H1 (cell line): ENCODE data around the gene CENPP. TPM values are rescaled to one million over a fixed set of nuclear protein-coding genes. Genes with fewer than 3 reads are reported as not detected.

Source experiments
- CTCF ChIA-PET: fragments of 300-600 bp; sonication (Branson Sonifier 250); formaldehyde crosslinking; loops from one replicate; lab custom pipeline; 2021; ENCODE audit not compliant: partially characterized antibody; lab: Charles Lee
- POLR2A ChIA-PET: fragments of 300-600 bp; sonication (Branson Sonifier 250); formaldehyde crosslinking; loops from one replicate; lab custom pipeline; 2021; ENCODE audit warnings: inconsistent platforms; ENCODE audit not compliant: partially characterized antibody; lab: Charles Lee
- DNase-seq, 2 experiments: peaks; one replicate each; pipeline versions ENCODE4 v3.0.0 to v3.0.0-alpha.2; 2010 to 2022; ENCODE audit warnings: low spot score in 2 of 2, low read depth in 1 of 2, mixed read lengths in 1 of 2
- FAIRE-seq: peaks from 2 replicates; lab custom pipeline; 2011; peaks lifted over from hg19 to GRCh38; lab: Jason Lieb, UNC
- H2AFZ ChIP-seq: 2 replicates; pipeline ENCODE4 v1.8.1; 2012; ENCODE audit warnings: low read length, inconsistent platforms
- H2AK5ac ChIP-seq: 2 replicates; pipeline ENCODE4 v1.6.1; 2013; ENCODE audit warnings: low read depth, low read length
- H2BK120ac ChIP-seq: replicated peaks from 2 replicates; pipeline ENCODE3; 2013; ENCODE audit warnings: low read depth, low read length, inconsistent platforms
- H2BK12ac ChIP-seq: 2 replicates; pipeline ENCODE4 v1.6.1; 2013; ENCODE audit warnings: low read depth, low read length
- H2BK15ac ChIP-seq: 2 replicates; pipeline ENCODE4 v1.6.1; 2013; ENCODE audit warnings: low read length
- H2BK20ac ChIP-seq: 2 replicates; pipeline ENCODE4 v1.6.1; 2013; ENCODE audit warnings: low read length
- H2BK5ac ChIP-seq: 2 replicates; pipeline ENCODE4 v1.6.1; 2013; ENCODE audit warnings: low read depth, low read length
- H3K14ac ChIP-seq: 2 replicates; pipeline ENCODE4 v1.6.1; 2013; ENCODE audit warnings: inconsistent platforms; ENCODE audit not compliant: insufficient read length
- H3K18ac ChIP-seq: 2 replicates; pipeline ENCODE4 v1.6.1; 2013; ENCODE audit warnings: low read length; ENCODE audit errors: extremely low read depth
- H3K23ac ChIP-seq: 2 replicates; pipeline ENCODE4 v1.6.1; 2013; ENCODE audit warnings: inconsistent platforms; ENCODE audit not compliant: insufficient read length
- H3K23me2 ChIP-seq: 2 replicates; pipeline ENCODE4 v1.6.1; 2013; ENCODE audit warnings: low read depth, low read length
- H3K27ac ChIP-seq: 2 replicates; pipeline ENCODE4 v1.6.1; 2011; ENCODE audit warnings: low read depth, low read length, inconsistent platforms
- H3K27me3 ChIP-seq, 4 experiments: replicated peaks in 1 of 4; 1 replicate in 1 of 4; 2 replicates in 3 of 4; pipeline versions ENCODE4 v1.6.1 to v1.8.1; 2011 to 2013; ENCODE audit warnings: low read length in 3 of 4, mild to moderate bottlenecking in 3 of 4, inconsistent platforms in 2 of 4, mixed read lengths in 2 of 4, moderate library complexity in 1 of 4; ENCODE audit not compliant: control insufficient read depth in 3 of 4, insufficient read depth in 3 of 4; ENCODE audit errors: extremely low read depth in 1 of 4
- H3K36me3 ChIP-seq, 4 experiments: 2 replicates each; pipeline versions ENCODE4 v1.6.1 to v1.8.1; 2011 to 2013; ENCODE audit warnings: mild to moderate bottlenecking in 4 of 4, low read length in 3 of 4, moderate library complexity in 2 of 4, control low read depth in 1 of 4, inconsistent platforms in 1 of 4; ENCODE audit not compliant: insufficient read depth in 4 of 4, control insufficient read depth in 2 of 4
- H3K4ac ChIP-seq: replicated peaks from 2 replicates; pipeline ENCODE3; 2013; ENCODE audit warnings: low read length, low read depth, mixed read lengths, inconsistent platforms; ENCODE audit not compliant: insufficient read length
- H3K4me1 ChIP-seq, 4 experiments: replicated peaks in 1 of 4; 1 replicate in 1 of 4; 2 replicates in 3 of 4; pipeline versions ENCODE4 v1.6.1 to v1.8.1; 2011 to 2013; ENCODE audit warnings: low read length in 3 of 4, inconsistent platforms in 2 of 4, mixed read lengths in 1 of 4; ENCODE audit not compliant: insufficient read depth in 4 of 4, control insufficient read depth in 3 of 4
- H3K4me2 ChIP-seq, 2 experiments: 2 replicates each; pipeline versions ENCODE4 v1.6.1 to v1.8.1; 2011 to 2013; ENCODE audit warnings: low read depth in 2 of 2, low read length in 2 of 2, control low read depth in 1 of 2, inconsistent platforms in 1 of 2, mild to moderate bottlenecking in 1 of 2; ENCODE audit not compliant: insufficient read depth in 1 of 2
- H3K4me3 ChIP-seq, 4 experiments: fragments of 200-600, 300-600 bp in 1 of 4; sonication (generic), shearing (Covaris generic), sonication (Bioruptor Twin) in 1 of 4; 2 replicates each; pipeline versions ENCODE4 v1.5.1 to v1.8.1; 2011 to 2016; ENCODE audit warnings: low read length in 4 of 4, low read depth in 3 of 4, control low read depth in 2 of 4, inconsistent platforms in 2 of 4, mild to moderate bottlenecking in 2 of 4, mixed read lengths in 1 of 4, moderate library complexity in 1 of 4; ENCODE audit not compliant: insufficient read depth in 2 of 4; ENCODE audit errors: extremely low read depth in 1 of 4
- H3K56ac ChIP-seq: replicated peaks from 2 replicates; pipeline ENCODE3; 2013; ENCODE audit warnings: low read depth, mild to moderate bottlenecking, mixed read lengths, low read length, inconsistent platforms; ENCODE audit not compliant: insufficient read length
- H3K79me1 ChIP-seq: 2 replicates; pipeline ENCODE4 v1.6.1; 2013; ENCODE audit warnings: low read depth, low read length, control low read depth
- H3K79me2 ChIP-seq, 2 experiments: 2 replicates each; pipeline versions ENCODE4 v1.6.1 to v1.8.1; 2012 to 2013; ENCODE audit warnings: low read length in 2 of 2, mild to moderate bottlenecking in 2 of 2, inconsistent platforms in 1 of 2; ENCODE audit not compliant: insufficient read depth in 2 of 2, control insufficient read depth in 1 of 2
- H3K9ac ChIP-seq, 4 experiments: replicated peaks in 1 of 4; 1 replicate in 1 of 4; 2 replicates in 3 of 4; pipeline versions ENCODE4 v1.6.1 to v1.8.1; 2011 to 2013; ENCODE audit warnings: low read depth in 3 of 4, low read length in 3 of 4, control low read depth in 2 of 4, mild to moderate bottlenecking in 2 of 4, moderate library complexity in 2 of 4, inconsistent platforms in 1 of 4; ENCODE audit errors: extremely low read depth in 1 of 4
- H3K9me3 ChIP-seq, 2 experiments: 2 replicates each; pipeline versions ENCODE4 v1.6.1 to v1.8.1; 2012 to 2013; ENCODE audit warnings: mild to moderate bottlenecking in 2 of 2, moderate library complexity in 2 of 2, control low read depth in 1 of 2, inconsistent platforms in 1 of 2, low read depth in 1 of 2, low read length in 1 of 2, mixed read lengths in 1 of 2; ENCODE audit not compliant: insufficient read depth in 2 of 2
- H4K20me1 ChIP-seq, 2 experiments: replicated peaks in 1 of 2; 2 replicates each; pipeline versions ENCODE3 to v1.8.1; 2011 to 2013; ENCODE audit warnings: inconsistent platforms in 2 of 2, low read length in 2 of 2, mild to moderate bottlenecking in 1 of 2; ENCODE audit not compliant: insufficient read depth in 2 of 2, control insufficient read depth in 1 of 2
- H4K5ac ChIP-seq: 2 replicates; pipeline ENCODE4 v1.6.1; 2013; ENCODE audit warnings: low read length, low read depth, mixed read lengths, inconsistent platforms; ENCODE audit not compliant: insufficient read length
- H4K8ac ChIP-seq: 2 replicates; pipeline ENCODE4 v1.8.0; 2013; ENCODE audit warnings: mild to moderate bottlenecking, moderate library complexity, low read length, inconsistent platforms; ENCODE audit not compliant: insufficient read depth; ENCODE audit errors: extremely low read depth
- H4K91ac ChIP-seq: replicated peaks from 2 replicates; pipeline ENCODE3; 2013; ENCODE audit warnings: low read length, mixed read lengths, inconsistent platforms; ENCODE audit not compliant: insufficient read length
- CEBPB ChIP-seq: IDR thresholded peaks from 2 replicates; pipeline ENCODE4 v1.6.1; 2012; ENCODE audit warnings: low read depth, low read length
- EGR1 ChIP-seq: IDR thresholded peaks from 2 replicates; pipeline ENCODE4 v1.6.1; 2011; ENCODE audit warnings: low read depth, low read length, borderline replicate concordance
- JUN ChIP-seq: IDR thresholded peaks from 2 replicates; pipeline ENCODE4 v1.6.1; 2011; ENCODE audit warnings: low read depth, mild to moderate bottlenecking, improper control_type of control experiment, low read length
- RXRA ChIP-seq: IDR thresholded peaks from 2 replicates; pipeline ENCODE4 v1.6.1; 2011; ENCODE audit warnings: low read depth, mild to moderate bottlenecking, low read length, moderate library complexity; ENCODE audit not compliant: insufficient read depth
- SP1 ChIP-seq: IDR thresholded peaks from 2 replicates; pipeline ENCODE4 v1.6.1; 2011; ENCODE audit warnings: low read depth, low read length
- SUZ12 ChIP-seq: fragments of 200-600 bp; sonication (generic); IDR thresholded peaks from 2 replicates; pipeline ENCODE4 v1.6.1; 2012; ENCODE audit warnings: mild to moderate bottlenecking, inconsistent platforms, low read length, moderate library complexity, mixed read lengths
- TAF7 ChIP-seq: optimal IDR thresholded peaks from 2 replicates; pipeline ENCODE3; 2011; ENCODE audit warnings: low read depth, mild to moderate bottlenecking, inconsistent platforms, low read length, moderate library complexity, borderline replicate concordance
- TCF12 ChIP-seq: IDR thresholded peaks from 2 replicates; pipeline ENCODE4 v1.6.1; 2011; ENCODE audit warnings: low read depth, mild to moderate bottlenecking, low read length
- WGBS, 2 experiments: shearing (Covaris generic) in 1 of 2; methylation state at CpG; one replicate each; pipeline versions ENCODE4 v1.1.6 to v1.1.7; 2013 to 2015; ENCODE audit warnings: low lambda C conversion rate in 2 of 2, mixed read lengths in 2 of 2, inconsistent platforms in 1 of 2, low coverage in 1 of 2, missing lambda C conversion rate in 1 of 2; ENCODE audit not compliant: insufficient replicate concordance in 2 of 2, insufficient coverage in 1 of 2, insufficient read length in 1 of 2; ENCODE audit errors: extremely low coverage in 1 of 2, missing lambda C conversion rate in 1 of 2; 5-methylcytosine and 5-hydroxymethylcytosine counted together
- polyA plus RNA-seq, 7 experiments: library from polyadenylated mRNA; depleted of rRNA in 3 of 7; stranded (reverse) in 5 of 7; unstranded in 2 of 7; fragments of >200 nt in 5 of 7; fragments of 200-250 nt in 2 of 7; gene quantifications; 1 replicate in 5 of 7; 2 replicates in 1 of 7; 4 replicates in 1 of 7; pipeline versions ENCODE4 v1.2.1 to v1.2.3, GENCODE V29; 2011 to 2013; ENCODE audit warnings: missing spikeins in 2 of 7, mixed read lengths in 2 of 7
- total RNA-seq: library from RNA; stranded (reverse); fragmentation: NEBNext Ultra II Directional; extraction: Animal tissue kit (Norgen Biotek cat#: 25700); gene quantifications from 2 replicates; pipeline ENCODE4 v1.2.1, GENCODE V29; 2021

The CENPP gene
- total and polyA plus RNA-seq, 2 of the 8 experiments (the other 6 are each of a cell fraction or from before 2014, with no cell fraction given), result 2.7 to 10.8 TPM

- 96% methylated on average over 6 of the region's 6 CpGs; no CpG with 5 or more reads in 1 of the 2 experiments for WGBS, 2 experiments
- FAIRE-seq, result no peak
- no peak for TF ChIP-seq RXRA
- TF ChIP-seq TAF7, result no peak
- TF ChIP-seq TCF12, result no peak
- no peak for TF ChIP-seq SUZ12
- no peak for TF ChIP-seq SP1
- TF ChIP-seq JUN, result no peak
- no peak for TF ChIP-seq EGR1
- no peak for TF ChIP-seq CEBPB
Observed at GRCh38 chr9:92648474-92648971, 322.8 kb downstream of the CENPP start.

More at GRCh38 chr9:92648474-92648971, 322.8 kb downstream of the CENPP start:
- H2AK5ac ChIP-seq, result no peak overlapping the region
- no peak overlapping the region for H3K4me2 ChIP-seq
- H3K23me2 ChIP-seq, result no peaks in the 10 kb centered on the region
- H3K27ac ChIP-seq, result no peak overlapping the region
- H3K79me2 ChIP-seq, result no peaks in the 10 kb centered on the region
- H2BK5ac ChIP-seq, result no peak overlapping the region
- H3K4me3 ChIP-seq, result no peak overlapping the region
- no peaks in the 10 kb centered on the region for H3K9me3 ChIP-seq
- H3K36me3 ChIP-seq, result peaks cover 0 to 22% (median 2%) of the 10 kb centered on the region in 4 experiments; a peak in 4 of 8 replicates
- H3K4ac ChIP-seq, result no peak overlapping the region
- H4K91ac ChIP-seq, result no peak overlapping the region
- H2BK20ac ChIP-seq, result no peak overlapping the region
- H2AFZ ChIP-seq, result no peak overlapping the region
- DNase-seq, result no peak
- no peak overlapping the region for H3K18ac ChIP-seq
- H2BK120ac ChIP-seq, result no peak overlapping the region
- ChIA-PET CTCF (interaction anchor here (0.6 to 2.0 kb wide), 8 partner anchors 10 to 509 kb away, joined by 3 to 8 read pairs (median 3); no protein-coding TSS in a partner anchor), POLR2A (interaction anchor here (1.2 kb wide), 1 partner anchor 58 kb away, joined by 4 read pairs; no protein-coding TSS in a partner anchor)
- H3K56ac ChIP-seq, result no peak overlapping the region
- H2BK15ac ChIP-seq, result no peak overlapping the region
- no peak overlapping the region for H2BK12ac ChIP-seq
- H4K5ac ChIP-seq, result no peak overlapping the region
- no peaks in the 10 kb centered on the region; the same call in 1 of the 2 replicates for H3K79me1 ChIP-seq
- H3K9ac ChIP-seq, result no peak overlapping the region; a peak in 1 of 7 replicates
- no peak overlapping the region for H3K14ac ChIP-seq
- no peaks in the 10 kb centered on the region for H3K4me1 ChIP-seq
- no peaks in the 10 kb centered on the region for H3K27me3 ChIP-seq
- no peak overlapping the region for H3K23ac ChIP-seq
- peaks cover 2 to 4% of the 10 kb centered on the region in 2 experiments for H4K20me1 ChIP-seq
- H4K8ac ChIP-seq, result no peak overlapping the region
